Measurements from ENCODE around the gene BRCA2.

Gene BRCA2

DNA sequence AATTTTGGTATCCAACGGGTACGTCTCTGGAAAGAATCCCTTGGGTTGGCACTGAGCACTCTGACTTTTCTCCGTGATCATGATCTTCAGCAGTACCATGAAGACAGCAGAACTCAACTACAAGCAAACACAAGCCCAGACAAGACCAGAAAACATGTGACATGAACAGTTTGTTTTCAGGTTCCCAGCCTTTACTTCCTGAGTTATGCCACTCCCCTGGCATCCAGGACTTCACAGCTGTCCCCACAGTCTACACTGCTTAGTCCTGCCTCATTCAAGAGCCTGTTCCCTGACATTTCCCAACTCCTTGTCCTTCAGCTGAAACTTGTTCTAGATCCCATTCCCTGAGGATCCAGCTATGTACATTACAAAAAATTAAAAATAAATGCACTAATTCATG is 117.5 kb downstream of the BRCA2 start:
- TF ChIP-seq, protein P1, sequence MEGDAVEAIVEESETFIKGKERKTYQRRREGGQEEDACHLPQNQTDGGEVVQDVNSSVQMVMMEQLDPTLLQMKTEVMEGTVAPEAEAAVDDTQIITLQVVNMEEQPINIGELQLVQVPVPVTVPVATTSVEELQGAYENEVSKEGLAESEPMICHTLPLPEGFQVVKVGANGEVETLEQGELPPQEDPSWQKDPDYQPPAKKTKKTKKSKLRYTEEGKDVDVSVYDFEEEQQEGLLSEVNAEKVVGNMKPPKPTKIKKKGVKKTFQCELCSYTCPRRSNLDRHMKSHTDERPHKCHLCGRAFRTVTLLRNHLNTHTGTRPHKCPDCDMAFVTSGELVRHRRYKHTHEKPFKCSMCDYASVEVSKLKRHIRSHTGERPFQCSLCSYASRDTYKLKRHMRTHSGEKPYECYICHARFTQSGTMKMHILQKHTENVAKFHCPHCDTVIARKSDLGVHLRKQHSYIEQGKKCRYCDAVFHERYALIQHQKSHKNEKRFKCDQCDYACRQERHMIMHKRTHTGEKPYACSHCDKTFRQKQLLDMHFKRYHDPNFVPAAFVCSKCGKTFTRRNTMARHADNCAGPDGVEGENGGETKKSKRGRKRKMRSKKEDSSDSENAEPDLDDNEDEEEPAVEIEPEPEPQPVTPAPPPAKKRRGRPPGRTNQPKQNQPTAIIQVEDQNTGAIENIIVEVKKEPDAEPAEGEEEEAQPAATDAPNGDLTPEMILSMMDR (IDR thresholded peaks at IDR 0.05; ENCODE audit: control insufficient read depth, extremely low read depth, insufficient read depth) = no peak
- H3K4me3 ChIP-seq (ENCODE audit: low read depth, low read length) = no peak overlapping the region
- no peak for DNase-seq (ENCODE audit: low read depth)

DNA sequence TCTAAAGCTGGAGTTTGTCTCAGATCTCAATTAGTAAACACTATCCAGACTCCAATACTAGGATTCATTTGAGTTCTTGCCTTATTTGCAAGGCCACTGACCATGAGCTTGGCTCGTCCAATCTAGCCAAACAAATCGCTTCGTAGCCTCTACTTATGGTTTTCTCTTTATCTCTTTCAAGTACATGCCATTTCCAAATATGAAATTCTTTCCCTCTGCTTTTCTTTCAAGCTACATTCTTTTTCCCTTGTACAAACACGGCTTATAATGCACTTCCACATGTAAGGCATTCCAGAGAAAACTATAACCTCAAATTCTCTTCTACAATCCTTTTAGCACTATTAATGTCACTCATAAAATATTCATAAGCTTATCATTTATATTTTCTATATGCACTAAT is 123.6 kb downstream of the BRCA2 start:
- TF ChIP-seq, protein P1 (IDR thresholded peaks at IDR 0.05; ENCODE audit: control insufficient read depth, extremely low read depth, insufficient read depth) = no peak
- no peak for DNase-seq (ENCODE audit: low read depth)
- no peak overlapping the region for H3K4me3 ChIP-seq (ENCODE audit: low read depth, low read length)

DNA sequence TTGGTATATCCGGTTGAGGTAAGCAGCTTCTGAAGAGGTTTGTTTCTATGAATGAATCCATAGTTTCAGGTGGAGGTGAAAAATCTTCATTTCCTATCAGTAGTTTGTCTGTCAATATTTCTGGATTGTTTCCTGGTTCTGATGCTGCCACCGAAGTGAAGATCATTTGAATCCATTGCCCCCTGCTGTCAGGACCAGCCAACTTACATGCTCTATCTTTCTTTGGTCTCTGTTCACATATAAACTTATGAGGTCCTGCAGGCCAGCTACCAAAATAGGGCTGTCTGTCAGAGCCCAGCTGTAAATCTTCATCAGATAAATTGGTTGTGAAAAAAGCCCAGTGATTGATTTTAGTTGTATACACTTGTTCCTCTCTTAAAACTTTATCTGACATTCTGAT is 127.8 kb downstream of the BRCA2 start:
- peak; percentile 11 for DNase-seq (ENCODE audit: low read depth)
- TF ChIP-seq, protein P1 (IDR thresholded peaks at IDR 0.05; ENCODE audit: control insufficient read depth, extremely low read depth, insufficient read depth) = peak; percentile 43
- no peak overlapping the region for H3K4me3 ChIP-seq (ENCODE audit: low read depth, low read length)

DNA sequence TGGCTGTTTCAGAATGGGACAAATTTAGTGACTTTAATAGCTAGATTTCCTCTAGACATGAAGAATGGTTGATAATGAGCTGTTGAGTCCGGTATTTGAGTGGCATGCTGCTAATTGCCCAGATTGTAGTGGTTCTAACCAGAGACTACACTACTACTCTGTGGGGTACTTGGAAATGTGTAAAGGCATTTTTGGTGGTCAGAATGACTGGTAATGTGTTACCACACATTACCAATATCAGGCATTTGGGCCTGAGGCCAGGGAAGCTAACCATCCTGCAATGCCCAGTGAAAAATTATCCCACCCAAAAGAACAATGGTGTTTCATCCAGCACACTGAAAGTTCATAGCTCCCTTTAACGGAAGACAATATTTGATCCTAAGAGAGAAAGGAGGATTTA is 130.2 kb downstream of the BRCA2 start:
- no peak overlapping the region for H3K4me3 ChIP-seq (ENCODE audit: low read depth, low read length)
- no peak for DNase-seq (ENCODE audit: low read depth)
- TF ChIP-seq, protein P1 (IDR thresholded peaks at IDR 0.05; ENCODE audit: control insufficient read depth, extremely low read depth, insufficient read depth) = no peak

DNA sequence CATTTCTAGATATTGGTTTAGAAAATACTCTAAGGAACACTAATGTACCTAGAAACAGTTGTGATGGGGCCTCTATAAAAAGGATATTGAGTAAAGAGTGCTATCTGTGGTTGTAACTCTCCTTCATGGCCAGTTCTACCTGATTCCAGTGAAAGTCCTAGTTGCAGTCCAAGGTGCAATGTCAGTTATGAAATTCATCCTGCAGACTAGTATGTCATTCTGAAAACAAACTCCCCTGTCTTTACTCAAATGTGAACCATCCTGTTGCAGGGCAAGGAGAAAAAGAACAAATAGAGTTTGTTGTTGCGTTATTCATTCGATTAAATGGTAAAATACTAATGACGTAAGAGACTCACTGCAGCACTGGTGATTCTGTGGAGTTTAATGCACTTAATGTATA is 130.9 kb downstream of the BRCA2 start:
- TF ChIP-seq, protein P1 (IDR thresholded peaks at IDR 0.05; ENCODE audit: control insufficient read depth, extremely low read depth, insufficient read depth) = no peak
- no peak for DNase-seq (ENCODE audit: low read depth)
- no peak overlapping the region for H3K4me3 ChIP-seq (ENCODE audit: low read depth, low read length)

DNA sequence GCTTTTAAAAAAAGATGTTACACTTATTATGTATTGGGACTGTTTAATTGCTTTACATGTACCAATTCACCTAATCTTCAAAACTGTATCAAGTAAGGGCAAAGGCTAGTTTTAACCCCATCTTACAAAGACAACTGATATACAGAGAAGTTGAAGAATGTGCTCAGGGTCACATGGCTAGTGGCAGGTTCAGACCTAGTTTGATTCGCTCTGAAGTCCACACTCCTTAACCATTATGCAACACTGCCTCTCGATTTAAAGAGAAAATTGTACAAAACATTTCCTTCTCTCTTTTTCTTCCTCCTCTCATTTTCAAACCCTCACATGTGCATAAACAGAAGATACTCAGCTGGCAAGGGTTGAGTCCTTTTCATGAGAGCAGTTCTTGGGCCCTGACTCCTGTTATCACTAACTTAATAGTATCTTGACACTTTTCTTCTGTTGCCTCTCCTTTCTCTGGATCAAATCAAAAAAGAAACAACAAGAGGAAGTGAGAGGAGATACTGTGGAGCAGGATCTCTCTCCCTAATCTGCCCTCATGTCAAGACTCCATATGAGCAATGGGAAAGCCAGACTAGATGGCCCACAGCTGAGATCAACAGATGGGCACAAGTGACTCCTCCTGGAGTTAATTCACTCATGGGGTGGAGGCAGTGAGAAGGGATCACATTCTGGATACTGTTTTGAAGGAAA is 131.6 kb downstream of the BRCA2 start:
- H3K4me3 ChIP-seq (ENCODE audit: low read depth, low read length) = no peak overlapping the region
- TF ChIP-seq, protein P1 (IDR thresholded peaks at IDR 0.05; ENCODE audit: control insufficient read depth, extremely low read depth, insufficient read depth) = no peak
- no peak for DNase-seq (ENCODE audit: low read depth)
